Activated B cell treated with CpG ODN at 0.5 μM for 24 hours (primary cell): ENCODE results near the gene ZDHHC14. TPM values are rescaled to one million over a fixed set of nuclear protein-coding genes. Genes with fewer than 3 reads are reported as not detected.
"Not testable (repeated sequence)": the region's sequence is repeated elsewhere in the genome, so short reads cannot be mapped to it uniquely, and the experiment has no call there.

Source experiments
- ATAC-seq: fragments of 200-7000 bp; cut with Tn5 transposase; one replicate; pipeline ENCODE4 v1.10.0; 2021; ENCODE audit warnings: low read depth, mild to moderate bottlenecking, moderate library complexity
- CTCF ChIA-PET: fragments of 350-600 bp; sonication (Branson Sonifier 250); formaldehyde crosslinking; loops from one replicate; lab custom pipeline; 2021; ENCODE audit warnings: antibody characterized with exemption; lab: Charles Lee
- POLR2A ChIA-PET: fragments of 350-600 bp; sonication (Branson Sonifier 250); formaldehyde crosslinking; loops from one replicate; lab custom pipeline; 2021; ENCODE audit warnings: antibody characterized with exemption; lab: Charles Lee
- DNase-seq: peaks from one replicate; pipeline ENCODE4 v3.0.0; 2022
- H3K27ac Mint-ChIP-seq: one replicate; pipeline ENCODE4 v1.8.0; 2020; ENCODE audit warnings: mixed read lengths
- H3K27me3 Mint-ChIP-seq: one replicate; pipeline ENCODE4 v1.8.0; 2021; ENCODE audit warnings: mixed read lengths
- H3K36me3 Mint-ChIP-seq: one replicate; pipeline ENCODE4 v1.8.0; 2021; ENCODE audit warnings: low read depth, mixed read lengths
- H3K4me1 Mint-ChIP-seq: one replicate; pipeline ENCODE4 v1.8.0; 2021; ENCODE audit warnings: mixed read lengths
- H3K4me3 Mint-ChIP-seq: one replicate; pipeline ENCODE4 v1.8.0; 2020; ENCODE audit warnings: mild to moderate bottlenecking, mixed read lengths
- H3K9me3 Mint-ChIP-seq: one replicate; pipeline ENCODE4 v1.8.0; 2020; ENCODE audit warnings: mixed read lengths
- intact Hi-C: fragments of 100-400 bp; cut with micrococcal nuclease; formaldehyde crosslinking; loops from one replicate; pipeline ENCODE4 v1.15.1; 2024
- total RNA-seq: library from RNA; stranded (reverse); gene quantifications from 2 replicates; pipeline ENCODE4 v1.2.3, GENCODE V29; 2022
- TF ChIP-seq, protein P1 (sequence below): fragments of 200-600 bp; IDR thresholded peaks from one replicate; pipeline ENCODE4 v1.8.0; 2022; ENCODE audit warnings: antibody characterized with exemption, mild to moderate bottlenecking

The ZDHHC14 gene
- total RNA-seq, 1 donor from 2014 or later, result 25.3 TPM

DNA sequence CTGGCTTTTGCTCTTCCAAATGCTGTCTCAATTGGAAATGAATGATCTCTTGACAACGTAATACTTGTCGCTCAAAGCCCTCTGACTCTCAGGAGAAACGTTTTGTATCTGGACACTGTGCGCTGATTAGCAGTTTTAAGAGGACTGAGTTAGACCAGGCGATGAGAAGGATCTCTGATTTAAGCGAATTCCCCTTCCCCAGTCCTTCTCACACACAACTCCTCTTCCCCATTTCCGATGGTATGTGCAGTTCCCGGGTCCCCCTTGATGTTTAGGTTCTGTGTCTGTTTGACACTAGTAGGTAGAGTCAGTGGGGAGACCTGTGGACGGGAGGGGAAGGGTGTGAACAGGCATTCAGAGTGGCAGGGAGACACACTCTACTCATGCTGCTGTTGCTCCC is 2.5 kb downstream of the ZDHHC14 start:
- Mint-ChIP-seq H3K27ac (peak overlapping the region; percentile 12), H3K4me3 (peak overlapping the region; percentile 88), H3K9me3 (peaks cover 4% of the 10 kb centered on the region), H3K4me1 (peaks cover 44% of the 10 kb centered on the region), H3K36me3 (peaks cover 38% of the 10 kb centered on the region), H3K27me3 (no peaks in the 10 kb centered on the region)
- ATAC-seq (no peak), DNase-seq (no peak)
- CTCF ChIA-PET, result no interaction called here
- TF ChIP-seq, protein P1, sequence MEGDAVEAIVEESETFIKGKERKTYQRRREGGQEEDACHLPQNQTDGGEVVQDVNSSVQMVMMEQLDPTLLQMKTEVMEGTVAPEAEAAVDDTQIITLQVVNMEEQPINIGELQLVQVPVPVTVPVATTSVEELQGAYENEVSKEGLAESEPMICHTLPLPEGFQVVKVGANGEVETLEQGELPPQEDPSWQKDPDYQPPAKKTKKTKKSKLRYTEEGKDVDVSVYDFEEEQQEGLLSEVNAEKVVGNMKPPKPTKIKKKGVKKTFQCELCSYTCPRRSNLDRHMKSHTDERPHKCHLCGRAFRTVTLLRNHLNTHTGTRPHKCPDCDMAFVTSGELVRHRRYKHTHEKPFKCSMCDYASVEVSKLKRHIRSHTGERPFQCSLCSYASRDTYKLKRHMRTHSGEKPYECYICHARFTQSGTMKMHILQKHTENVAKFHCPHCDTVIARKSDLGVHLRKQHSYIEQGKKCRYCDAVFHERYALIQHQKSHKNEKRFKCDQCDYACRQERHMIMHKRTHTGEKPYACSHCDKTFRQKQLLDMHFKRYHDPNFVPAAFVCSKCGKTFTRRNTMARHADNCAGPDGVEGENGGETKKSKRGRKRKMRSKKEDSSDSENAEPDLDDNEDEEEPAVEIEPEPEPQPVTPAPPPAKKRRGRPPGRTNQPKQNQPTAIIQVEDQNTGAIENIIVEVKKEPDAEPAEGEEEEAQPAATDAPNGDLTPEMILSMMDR, result no peak
- intact Hi-C loops, result loop anchor here (2.0 to 5.0 kb wide), 2 partner anchors 15 to 361 kb away; no protein-coding TSS in a partner anchor
- POLR2A ChIA-PET, result interaction anchor here (0.6 kb wide), 1 partner anchor 61 kb away, joined by 3 read pairs; no protein-coding TSS in a partner anchor

DNA sequence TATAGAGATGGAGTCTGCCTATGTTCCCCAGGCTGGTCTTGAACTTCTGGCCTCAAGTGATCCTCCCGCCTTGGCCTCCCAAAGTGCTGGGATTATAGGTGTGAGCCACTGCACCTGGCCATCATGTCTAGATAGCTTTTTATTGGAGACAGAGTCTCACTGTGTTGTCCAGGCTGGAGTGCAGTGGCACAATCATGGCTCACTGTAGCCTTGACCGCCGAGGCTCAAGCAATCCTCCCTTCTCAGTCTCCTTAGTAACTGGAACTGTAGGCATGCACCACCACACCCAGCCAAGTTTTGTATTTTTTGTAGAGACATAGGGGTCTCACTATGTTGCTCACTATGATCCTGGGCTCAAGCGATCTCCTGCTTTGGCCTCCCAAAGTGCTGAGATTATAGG is 4.0 kb downstream of the ZDHHC14 start:
- Mint-ChIP-seq H3K9me3 (peaks cover 11% of the 10 kb centered on the region), H3K4me1 (peaks cover 40% of the 10 kb centered on the region), H3K36me3 (peaks cover 44% of the 10 kb centered on the region)
- intact Hi-C loops, result loop anchor here (5.0 kb wide), 2 partner anchors 37 to 363 kb away; no protein-coding TSS in a partner anchor
- H3K27ac Mint-ChIP-seq, DNase-seq, H3K27me3 Mint-ChIP-seq, H3K4me3 Mint-ChIP-seq, ATAC-seq, CTCF ChIA-PET: not testable (repeated sequence)
- POLR2A ChIA-PET, result interaction anchor here (0.9 kb wide), 1 partner anchor 177 kb away, joined by 3 read pairs; no protein-coding TSS in a partner anchor

DNA sequence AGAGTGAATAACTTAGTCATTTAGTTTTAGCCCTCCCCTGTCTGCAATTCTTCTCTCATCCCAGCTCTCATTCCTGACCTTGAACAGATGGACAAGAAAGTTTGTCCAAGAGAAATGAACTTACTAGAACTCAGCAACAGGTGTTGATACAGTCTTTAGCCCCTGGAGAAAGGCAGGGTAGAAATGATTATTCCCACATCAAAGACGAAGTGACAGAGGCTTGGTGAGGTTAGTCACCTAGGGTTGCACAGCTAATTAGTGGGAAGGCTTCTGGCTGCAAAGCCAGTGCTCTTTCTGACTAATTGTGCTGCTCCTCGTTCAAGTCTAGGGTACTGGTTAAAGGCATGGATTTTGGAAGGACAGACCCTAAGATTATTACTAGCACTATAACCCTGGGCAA is 4.5 kb downstream of the ZDHHC14 start:
- ChIA-PET POLR2A (no interaction called here), CTCF (no interaction called here)
- H3K9me3 Mint-ChIP-seq, result peaks cover 15% of the 10 kb centered on the region
- H3K27me3 Mint-ChIP-seq, result no peaks in the 10 kb centered on the region
- intact Hi-C loops, result loop anchor here (5.0 kb wide), 1 partner anchor 37 kb away; no protein-coding TSS in a partner anchor
- H3K36me3 Mint-ChIP-seq, result peaks cover 50% of the 10 kb centered on the region
- TF ChIP-seq, protein P1, result no peak
- peaks cover 40% of the 10 kb centered on the region for H3K4me1 Mint-ChIP-seq
- ATAC-seq (no peak), DNase-seq (no peak)
- peak overlapping the region; percentile 54 for H3K27ac Mint-ChIP-seq
- H3K4me3 Mint-ChIP-seq, result no peak overlapping the region

DNA sequence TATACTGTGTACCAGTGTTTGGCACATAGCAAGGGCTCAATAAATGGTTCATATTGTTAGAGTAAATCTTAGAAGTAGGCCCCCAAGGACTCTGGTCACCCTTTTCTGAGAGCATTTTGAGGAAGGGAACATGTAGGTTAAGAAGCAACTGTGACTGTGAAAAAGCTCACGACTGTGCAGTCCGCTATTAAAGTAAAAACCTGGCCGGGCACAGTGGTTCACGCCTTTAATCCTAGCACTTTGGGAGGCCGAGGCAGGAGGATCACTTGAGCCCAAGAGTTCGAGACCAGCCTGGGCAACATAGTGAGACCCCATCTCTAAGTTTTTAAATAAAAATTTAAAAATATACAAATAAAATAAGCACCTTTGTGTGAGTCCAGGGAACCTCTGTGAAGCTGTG is 5.0 kb downstream of the ZDHHC14 start:
- no peak for ATAC-seq
- ChIA-PET POLR2A (interaction anchor here (1.1 kb wide), 1 partner anchor 11 kb away, joined by 3 read pairs; no protein-coding TSS in a partner anchor), CTCF (no interaction called here)
- TF ChIP-seq, protein P1, result no peak
- H3K9me3 Mint-ChIP-seq, result peaks cover 17% of the 10 kb centered on the region
- peaks cover 53% of the 10 kb centered on the region for H3K36me3 Mint-ChIP-seq
- no peak overlapping the region for H3K27ac Mint-ChIP-seq
- intact Hi-C loops, result loop anchor here (5.0 kb wide), 1 partner anchor 36 kb away; no protein-coding TSS in a partner anchor
- no peak overlapping the region for H3K4me3 Mint-ChIP-seq
- H3K4me1 Mint-ChIP-seq, result peaks cover 40% of the 10 kb centered on the region
- H3K27me3 Mint-ChIP-seq, result no peaks in the 10 kb centered on the region
- no peak for DNase-seq

DNA sequence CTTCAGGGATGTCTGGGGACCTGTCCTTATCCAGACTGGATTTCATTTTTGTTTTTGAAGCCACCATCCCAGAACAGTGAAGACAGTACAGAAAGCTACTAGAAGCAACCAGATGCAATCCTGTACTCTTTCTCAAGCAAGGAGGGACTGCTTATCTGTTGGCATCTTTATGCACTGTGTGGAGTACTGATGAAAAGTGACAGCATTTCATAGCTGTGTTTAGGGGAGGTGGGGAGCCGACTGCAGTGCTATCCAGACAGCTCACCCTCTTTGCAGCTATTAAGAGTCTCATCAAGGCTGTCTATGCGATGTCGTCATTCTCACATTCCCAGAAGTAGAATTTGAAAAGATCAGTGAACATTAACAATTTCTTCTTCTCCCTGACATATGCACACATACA is 5.5 kb downstream of the ZDHHC14 start:
- no peak overlapping the region for H3K4me3 Mint-ChIP-seq
- TF ChIP-seq, protein P1, result no peak
- ATAC-seq (no peak), DNase-seq (no peak)
- ChIA-PET POLR2A (interaction anchor here (0.6 to 1.1 kb wide), 2 partner anchors 10 to 118 kb away, joined by 3 to 7 read pairs; no protein-coding TSS in a partner anchor), CTCF (no interaction called here)
- peaks cover 40% of the 10 kb centered on the region for H3K4me1 Mint-ChIP-seq
- no peaks in the 10 kb centered on the region for H3K27me3 Mint-ChIP-seq
- H3K36me3 Mint-ChIP-seq, result peaks cover 53% of the 10 kb centered on the region
- intact Hi-C loops, result loop anchor here (5.0 kb wide), 1 partner anchor 36 kb away; no protein-coding TSS in a partner anchor
- no peak overlapping the region for H3K27ac Mint-ChIP-seq
- peaks cover 20% of the 10 kb centered on the region for H3K9me3 Mint-ChIP-seq
